GM21367 (cell line): ENCODE data around the gene ATP6V0A1.
"Not testable (repeated sequence)": the region's sequence is repeated elsewhere in the genome, so short reads cannot be mapped to it uniquely, and the experiment has no call there.

Experiments used
- ATAC-seq: cut with Tn5 transposase; IDR thresholded peaks from one replicate; pipeline ENCODE4 v1.9.1; 2021; ENCODE audit not compliant: unreplicated experiment

ATP6V0A1 gene

GRCh38 chr17:42475835-42476234 is 17.2 kb downstream of the ATP6V0A1 start:
- no peak for ATAC-seq

GRCh38 chr17:42476411-42476810 is 17.7 kb downstream of the ATP6V0A1 start:
- ATAC-seq, result no peak

- no peak for ATAC-seq
Measured at GRCh38 chr17:42477173-42477572, 18.5 kb downstream of the ATP6V0A1 start.

DNA sequence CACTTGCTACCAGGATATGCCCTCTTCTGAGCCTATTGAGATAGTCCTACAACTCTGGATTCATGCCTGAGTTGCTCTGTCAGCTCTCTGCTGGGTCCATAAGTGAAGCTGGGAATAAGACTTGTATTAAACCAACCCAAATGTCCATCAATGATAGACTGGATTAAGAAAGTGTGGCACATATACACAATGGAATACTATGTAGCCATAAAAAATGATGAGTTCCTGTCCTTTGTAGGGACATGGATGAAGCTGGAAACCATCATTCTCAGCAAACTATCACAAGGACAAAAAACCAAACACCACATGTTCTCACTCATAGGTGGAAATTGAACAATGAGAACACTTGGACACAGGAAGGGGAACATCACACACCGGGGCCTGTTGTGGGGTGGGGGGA is 19.1 kb downstream of the ATP6V0A1 start:
- ATAC-seq, result not testable (repeated sequence)

DNA sequence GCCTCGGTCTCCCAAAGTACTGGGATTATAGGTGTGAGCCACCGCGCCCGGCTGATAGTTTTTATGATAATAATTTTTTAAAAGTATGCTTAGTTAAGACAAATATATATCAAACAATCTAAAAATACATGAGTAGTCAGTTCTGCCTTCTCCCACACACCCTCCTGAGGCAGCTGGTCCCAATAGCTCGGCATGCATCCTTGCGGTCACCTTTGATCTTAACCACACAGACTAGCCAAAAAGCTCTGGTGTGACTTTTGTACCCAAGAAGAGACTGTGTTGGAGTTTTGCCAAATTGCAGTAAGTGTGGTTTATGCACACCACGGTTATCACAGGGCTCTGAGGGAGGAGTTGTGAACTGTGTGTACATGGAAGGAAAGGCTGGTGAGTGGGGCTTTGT is 25.6 kb downstream of the ATP6V0A1 start:
- no peak for ATAC-seq

- ATAC-seq, result no peak
Measured at GRCh38 chr17:42485680-42486079, 27.0 kb downstream of the ATP6V0A1 start.

DNA sequence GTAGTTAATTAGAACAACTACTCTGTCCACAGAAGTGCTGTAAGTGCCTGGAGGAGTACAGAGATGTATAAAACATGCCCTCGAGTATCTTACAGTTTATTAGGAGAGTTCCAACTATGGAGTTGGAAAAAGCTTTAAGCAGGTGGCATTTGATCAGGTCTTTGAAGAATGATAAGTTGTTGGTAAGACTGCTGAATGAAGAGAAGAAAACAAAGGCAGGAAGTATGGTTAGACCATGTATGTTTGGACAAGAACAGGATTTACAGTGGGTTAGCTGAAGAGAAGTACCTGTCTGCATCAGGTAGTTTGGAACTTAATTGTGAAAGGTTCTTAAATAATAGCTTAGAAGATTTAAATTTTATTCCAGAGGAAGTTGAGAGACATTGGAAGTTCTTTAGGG is 29.4 kb downstream of the ATP6V0A1 start:
- no peak for ATAC-seq

GRCh38 chr17:42493319-42493718 is 34.6 kb downstream of the ATP6V0A1 start:
- no peak for ATAC-seq

DNA sequence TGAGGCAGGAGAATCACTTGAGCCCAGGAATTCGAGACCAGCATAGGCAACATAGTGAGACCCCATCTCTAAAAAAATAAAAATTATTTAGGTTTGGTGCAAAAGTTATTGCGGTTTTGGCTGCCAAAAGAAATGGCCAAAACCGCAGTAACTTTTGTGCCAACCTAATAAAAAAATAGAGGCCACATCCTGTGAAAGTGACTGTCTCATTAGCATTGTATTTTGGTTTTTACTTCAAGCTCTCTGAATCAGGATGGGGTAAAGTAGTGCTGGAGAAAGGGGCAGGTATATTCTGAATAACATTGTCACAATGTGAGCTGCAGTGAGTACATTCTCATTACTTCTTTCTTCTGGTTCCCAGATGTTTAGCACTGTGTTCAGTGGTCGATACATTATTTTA is 36.0 kb downstream of the ATP6V0A1 start:
- ATAC-seq, result no peak

DNA sequence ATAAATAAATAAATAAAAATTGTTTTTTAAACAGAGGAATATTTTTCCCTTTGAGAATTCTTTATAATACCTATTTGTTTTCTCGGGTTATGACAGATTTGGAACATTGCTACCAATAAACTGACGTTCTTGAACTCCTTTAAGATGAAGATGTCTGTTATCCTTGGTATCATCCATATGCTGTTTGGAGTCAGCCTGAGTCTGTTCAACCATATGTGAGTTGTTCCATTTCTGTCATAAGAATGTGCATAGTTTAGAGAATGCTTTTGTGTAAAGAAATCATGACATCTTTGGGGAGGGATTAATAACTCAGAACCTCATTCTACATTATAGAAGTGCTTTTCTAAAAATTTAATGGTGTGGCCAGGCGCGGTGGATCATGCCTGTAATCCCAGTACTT is 40.1 kb downstream of the ATP6V0A1 start:
- ATAC-seq, result no peak

GRCh38 chr17:42502091-42502490 is 43.4 kb downstream of the ATP6V0A1 start:
- ATAC-seq, result no peak

GRCh38 chr17:42502926-42503325 is 44.2 kb downstream of the ATP6V0A1 start:
- ATAC-seq, result no peak

DNA sequence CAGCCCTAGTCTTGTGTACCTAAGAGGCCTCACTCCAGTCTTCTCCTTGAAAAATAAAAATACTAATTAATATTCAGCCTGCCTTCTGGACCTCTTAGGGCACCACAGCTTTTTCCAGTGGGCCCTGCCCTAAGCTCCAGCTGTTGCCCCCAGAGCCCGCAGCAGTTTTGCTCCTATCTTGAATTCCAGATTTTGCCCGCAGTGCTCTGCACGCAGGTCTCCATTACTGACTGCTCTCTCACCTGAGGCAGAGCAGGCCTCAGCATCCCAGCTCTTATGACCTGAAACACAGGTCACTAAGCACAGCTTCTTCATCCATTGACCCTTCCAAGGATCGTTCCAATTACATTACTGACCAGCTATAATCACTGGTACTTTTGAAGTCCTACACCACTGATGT is 49.0 kb downstream of the ATP6V0A1 start:
- ATAC-seq, result no peak

DNA sequence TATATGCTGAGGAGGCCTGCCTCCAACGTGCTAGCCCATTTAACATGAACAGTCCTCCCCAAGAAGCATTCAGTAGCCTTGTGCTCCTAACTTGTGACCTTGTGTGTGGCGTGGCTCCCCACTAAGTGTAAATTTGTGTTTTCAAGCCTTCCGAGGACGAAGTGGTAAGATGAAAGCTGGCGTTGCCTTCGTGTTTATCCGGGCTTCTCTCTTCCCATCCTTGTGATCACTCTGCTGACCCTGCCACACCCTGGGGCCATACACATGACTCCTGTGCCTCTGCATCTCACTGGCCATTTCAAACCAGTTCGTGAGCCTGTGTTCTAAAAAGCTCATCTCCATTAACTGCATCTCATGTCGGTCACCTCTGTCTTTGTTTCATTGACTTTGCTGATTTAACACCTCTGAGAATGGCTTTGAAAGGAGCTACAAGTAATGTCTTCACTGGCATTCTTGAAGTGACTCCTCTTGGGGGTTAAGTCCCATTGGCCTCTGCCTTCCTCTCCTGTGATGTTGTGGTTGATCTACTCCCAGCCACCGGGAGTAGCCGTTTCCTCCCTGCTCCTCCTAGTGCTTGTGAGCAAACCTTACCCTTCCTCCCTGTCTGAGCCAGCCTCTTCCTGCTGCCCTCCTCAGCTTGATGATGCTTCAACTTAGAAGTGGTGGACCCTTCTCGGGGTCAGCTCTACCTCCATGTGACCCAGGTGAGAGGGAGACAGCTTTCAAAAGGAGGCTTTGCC is 49.9 kb downstream of the ATP6V0A1 start:
- ATAC-seq, result no peak

- no peak for ATAC-seq
Measured at GRCh38 chr17:42509409-42509808, 50.7 kb downstream of the ATP6V0A1 start.

- ATAC-seq, result no peak
Measured at GRCh38 chr17:42509841-42510240, 51.2 kb downstream of the ATP6V0A1 start.

DNA sequence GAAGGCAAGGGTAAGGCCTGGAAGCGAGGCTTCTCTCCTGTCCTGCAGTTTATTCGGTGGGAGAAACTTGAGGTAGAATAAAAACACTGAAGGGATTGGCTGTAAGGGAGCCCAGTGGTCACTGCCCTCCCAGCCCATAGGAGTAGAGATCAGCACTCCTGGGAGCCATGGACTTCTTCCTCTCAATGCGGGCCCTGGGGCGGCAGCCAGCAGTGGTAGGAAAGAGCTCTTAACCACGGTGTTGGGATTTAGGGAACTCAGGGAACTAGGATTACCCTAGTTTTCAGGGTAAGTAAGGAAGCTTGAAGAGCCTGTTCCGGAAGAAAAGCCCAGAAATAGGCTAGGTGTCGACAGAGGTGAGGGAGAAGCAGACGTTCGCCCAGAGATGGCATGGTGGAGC is 53.6 kb downstream of the ATP6V0A1 start:
- no peak for ATAC-seq

DNA sequence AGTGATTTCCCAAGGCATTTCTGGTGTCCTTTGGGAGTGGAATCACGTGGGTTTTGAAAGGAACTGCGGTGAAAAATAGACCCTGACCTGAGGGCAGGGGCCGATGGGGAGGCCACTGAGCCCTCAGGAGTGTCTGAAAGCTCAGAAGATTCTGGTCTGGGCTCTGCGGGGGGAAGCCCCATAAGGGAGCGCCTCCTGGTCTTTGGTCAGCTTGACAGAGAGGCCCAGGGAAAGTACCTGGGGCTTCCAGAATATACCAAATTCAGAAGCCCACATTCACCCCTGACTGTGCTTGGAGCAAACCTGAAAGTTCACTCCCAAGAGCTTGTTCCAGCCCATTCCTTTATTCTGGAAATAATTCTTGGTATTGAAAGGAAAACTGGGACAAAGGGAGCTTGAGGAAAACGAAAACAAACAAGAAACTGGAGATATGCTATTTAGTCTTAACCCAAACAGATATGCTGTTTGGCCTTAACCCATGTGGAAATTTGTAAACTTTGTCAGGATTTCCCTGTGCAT is 54.1 kb downstream of the ATP6V0A1 start:
- no peak for ATAC-seq

DNA sequence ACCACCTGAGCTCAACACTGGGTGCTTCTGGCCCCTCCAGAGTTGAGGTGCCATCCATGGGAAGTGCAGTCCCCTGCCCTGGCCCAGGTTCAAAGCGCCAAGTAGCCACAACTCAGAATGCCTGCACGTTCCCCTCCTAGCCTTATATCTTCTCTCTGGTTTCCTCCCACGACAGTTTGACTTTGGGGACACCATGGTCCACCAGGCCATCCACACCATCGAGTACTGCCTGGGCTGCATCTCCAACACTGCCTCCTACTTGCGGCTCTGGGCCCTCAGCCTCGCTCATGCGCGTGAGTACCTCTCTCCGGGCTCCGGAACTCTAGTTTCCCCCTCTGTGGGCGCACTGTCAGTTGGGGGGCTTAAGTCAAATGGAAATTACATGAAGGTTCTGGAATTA is 55.0 kb downstream of the ATP6V0A1 start:
- ATAC-seq, result no peak

GRCh38 chr17:42514279-42514678 is 55.6 kb downstream of the ATP6V0A1 start:
- no peak for ATAC-seq

- ATAC-seq, result no peak
Measured at GRCh38 chr17:42514867-42515266, 56.2 kb downstream of the ATP6V0A1 start.

DNA sequence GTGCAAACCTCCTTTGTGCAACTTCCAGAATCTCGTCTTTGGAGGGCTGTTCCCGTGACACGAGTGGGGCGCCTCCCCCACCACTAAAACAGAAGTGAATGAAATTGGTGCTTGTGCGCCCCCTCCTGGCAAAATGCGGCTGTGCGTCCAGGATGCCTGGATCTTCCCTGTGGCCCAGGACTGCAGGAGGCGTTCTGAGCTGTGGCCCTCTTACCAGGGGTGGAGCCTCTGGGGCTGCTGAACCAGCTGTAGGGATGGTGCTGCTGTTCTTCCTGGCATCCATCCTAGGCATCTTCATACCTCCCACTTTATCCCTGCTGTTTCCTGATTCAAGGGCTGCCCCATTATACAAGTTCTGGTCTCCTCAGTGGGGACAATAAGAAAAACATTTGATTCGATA is 58.8 kb downstream of the ATP6V0A1 start:
- ATAC-seq, result no peak
